HepG2 (cell line): ENCODE results near the gene NFIC. TPM values are rescaled to one million over a fixed set of nuclear protein-coding genes. Genes with fewer than 3 reads are reported as not detected.

Experiments
- ATAC-seq: fragments of 200-7000 bp; cut with Tn5 transposase; 3 replicates; pipeline ENCODE4 v1.9.1; 2020; ENCODE audit warnings: mild to moderate bottlenecking, moderate library complexity
- BruUV-seq: library from RNA; stranded (reverse); fragments of 400-500 nt; replicated peaks from 2 replicates; lab custom pipeline; 2021; lab: Mats Ljungman, UMichigan
- CTCF ChIA-PET: fragments of 300-600 bp; formaldehyde crosslinking; extraction: SDS; loops from one replicate; lab custom pipeline; 2021; ENCODE audit warnings: low total read pairs, inconsistent platforms, low intra/inter-chr PET ratio; lab: Yijun Ruan, JAX
- POLR2A ChIA-PET: fragments of 350-600 bp; sonication (Branson Sonifier 250); formaldehyde crosslinking; loops from one replicate; lab custom pipeline; 2020; ENCODE audit warnings: antibody characterized with exemption, inconsistent platforms; lab: Yijun Ruan, JAX
- DNase-seq: peaks from one replicate; pipeline ENCODE4 v3.0.0-alpha.2; 2015; ENCODE audit warnings: low spot score
- FAIRE-seq: peaks from 3 replicates; lab custom pipeline; 2011; peaks lifted over from hg19 to GRCh38; lab: Jason Lieb, UNC
- H2AFZ ChIP-seq: one replicate; pipeline ENCODE4 v1.6.1; 2011; ENCODE audit warnings: low read length, inconsistent platforms
- H3K27ac ChIP-seq: fragments of 300-600 bp; 3 replicates; pipeline ENCODE4 v1.8.0; 2011; ENCODE audit warnings: mixed run types, mild to moderate bottlenecking, mixed read lengths, low read length, inconsistent platforms; ENCODE audit not compliant: insufficient read depth; ENCODE audit errors: extremely low read length
- H3K27me3 ChIP-seq, 2 experiments: fragments of 200-600 bp in 1 of 2; 2 replicates in 1 of 2; 3 replicates in 1 of 2; pipeline versions ENCODE4 v1.6.0 to v1.8.0; 2011; ENCODE audit warnings: low read length in 2 of 2, mild to moderate bottlenecking in 2 of 2, moderate library complexity in 2 of 2, inconsistent platforms in 1 of 2; ENCODE audit not compliant: insufficient read depth in 2 of 2, control insufficient read depth in 1 of 2
- H3K36me3 ChIP-seq, 2 experiments: fragments of 200-600 bp in 1 of 2; replicated peaks in 1 of 2; 2 replicates in 1 of 2; 3 replicates in 1 of 2; pipeline versions ENCODE4 v1.5.1 to v1.8.0; 2011; ENCODE audit warnings: low read length in 2 of 2, inconsistent platforms in 1 of 2; ENCODE audit not compliant: insufficient read depth in 2 of 2, control insufficient read depth in 1 of 2
- H3K4me1 ChIP-seq: 2 replicates; pipeline ENCODE4 v1.5.1; 2012; ENCODE audit warnings: low read length, inconsistent platforms; ENCODE audit not compliant: insufficient read depth
- H3K4me2 ChIP-seq: 2 replicates; pipeline ENCODE4 v1.6.0; 2011; ENCODE audit warnings: low read depth, low read length, inconsistent platforms
- H3K4me3 ChIP-seq, 3 experiments: fragments of 200-600 bp in 1 of 3; sonication (generic), shearing (Covaris generic) in 1 of 3; replicated peaks in 1 of 3; 2 replicates each; pipeline ENCODE4 v1.5.1; 2011 to 2016; ENCODE audit warnings: low read length in 3 of 3, inconsistent platforms in 2 of 3, low read depth in 2 of 3, mild to moderate bottlenecking in 2 of 3, control low read depth in 1 of 3, mixed read lengths in 1 of 3; ENCODE audit not compliant: insufficient read depth in 1 of 3
- H3K79me2 ChIP-seq: one replicate; pipeline ENCODE4 v1.6.1; 2011; ENCODE audit warnings: low read length, inconsistent platforms; ENCODE audit not compliant: insufficient read depth
- H3K9ac ChIP-seq: 2 replicates; pipeline ENCODE4 v1.6.0; 2011; ENCODE audit warnings: mild to moderate bottlenecking, low read depth, low read length, inconsistent platforms; ENCODE audit not compliant: insufficient read depth
- H3K9me3 ChIP-seq: 2 replicates; pipeline ENCODE4 v1.5.1; 2012; ENCODE audit warnings: mild to moderate bottlenecking, low read length
- H4K20me1 ChIP-seq: 2 replicates; pipeline ENCODE4 v1.6.0; 2011; ENCODE audit warnings: inconsistent platforms, mild to moderate bottlenecking, low read length, moderate library complexity; ENCODE audit not compliant: insufficient read depth
- KDM2A ChIP-seq: sonication (generic); formaldehyde crosslinking; IDR thresholded peaks from 2 replicates; pipeline ENCODE4 v1.4.0; 2020; ENCODE audit warnings: low read depth, missing genetic modification reagents, borderline replicate concordance
- TBL1XR1 ChIP-seq: fragments of 150-350 bp; IDR thresholded peaks from 2 replicates; pipeline ENCODE4 v1.6.1; 2014; ENCODE audit warnings: borderline replicate concordance, low read length; ENCODE audit not compliant: partially characterized antibody
- ZMYM2 ChIP-seq: sonication (generic); formaldehyde crosslinking; IDR thresholded peaks from 2 replicates; pipeline ENCODE4 v1.8.0; 2022; ENCODE audit warnings: mild to moderate bottlenecking, missing genetic modification reagents
- ZNF552 ChIP-seq: sonication (generic); formaldehyde crosslinking; IDR thresholded peaks from 2 replicates; pipeline ENCODE4 v1.9.0; 2022; ENCODE audit warnings: missing genetic modification reagents, mild to moderate bottlenecking, borderline replicate concordance
- ZNF570 ChIP-seq: sonication (generic); formaldehyde crosslinking; IDR thresholded peaks from 2 replicates; pipeline ENCODE4 v1.4.0; 2020; ENCODE audit warnings: mild to moderate bottlenecking, missing genetic modification reagents, borderline replicate concordance
- whole genome bisulfite sequencing: methylation state at CpG from one replicate; pipeline ENCODE4 v1.1.6; 2017; ENCODE audit warnings: low lambda C conversion rate; 5-methylcytosine and 5-hydroxymethylcytosine counted together
- in situ Hi-C: cut with HindIII; loops from 2 replicates; pipeline ENCODE4 v1.10.0; 2017; ENCODE audit warnings: low pct_unique_long_range_greater_than_20kb; ENCODE audit not compliant: extremely low pct_ligation_motif_present
- intact Hi-C: fragments of 100-400 bp; cut with micrococcal nuclease; formaldehyde crosslinking; loops from one replicate; pipeline ENCODE4 v1.10.0; 2022; ENCODE audit not compliant: unreplicated experiment
- polyA plus RNA-seq, 8 experiments: library from polyadenylated mRNA; depleted of rRNA in 3 of 8; stranded (reverse) in 7 of 8; unstranded in 1 of 8; fragments of >200 nt; fragmentation: Illumina TruSeq in 4 of 8; extraction: Trizol in 4 of 8; gene quantifications; 2 replicates each; pipeline versions ENCODE4 v1.2.1 to v1.2.3, GENCODE V29; 2011 to 2016; ENCODE audit warnings: low read depth in 4 of 8, missing spikeins in 1 of 8, mixed read lengths in 1 of 8; ENCODE audit not compliant: insufficient read depth in 1 of 8
- total RNA-seq, 5 experiments: library from RNA; depleted of rRNA; stranded (reverse); fragments of >200 nt; fragmentation: Illumina TruSeq; extraction: Trizol; gene quantifications; 2 replicates each; pipeline ENCODE4 v1.2.3, GENCODE V29; 2016; ENCODE audit warnings: low read depth in 1 of 5
- TF ChIP-seq, protein P1 (sequence below): sonication (generic); formaldehyde crosslinking; IDR thresholded peaks from 2 replicates; pipeline ENCODE4 v1.5.0; 2020; ENCODE audit warnings: mild to moderate bottlenecking, missing genetic modification reagents, moderate library complexity

Gene NFIC
- total and polyA plus RNA-seq, 2 of the 13 experiments (the other 11 are each of a cell fraction or from before 2014, with no cell fraction given), result 1.3 to 2.5 TPM

GRCh38 chr19:3511506-3512251 is 145.3 kb downstream of the NFIC start:
- Histone ChIP-seq H3K4me2 (no peak overlapping the region), H3K4me1 (peaks cover 14% of the 10 kb centered on the region), H3K27ac (no peak overlapping the region), H3K79me2 (peaks cover 80% of the 10 kb centered on the region), H3K9me3 (no peaks in the 10 kb centered on the region), H4K20me1 (peaks cover 26% of the 10 kb centered on the region; the same call in 1 of the 2 replicates)
- ATAC-seq, result no peak
- intact Hi-C loops, result no loop called here
- TF ChIP-seq KDM2A (no peak), ZNF552 (CRISPR knock-in tag) (no peak), TBL1XR1 (no peak), ZMYM2 (CRISPR knock-in tag) (no peak)
- TF ChIP-seq, all 625 proteins: peak for 0
- H3K4me3 ChIP-seq, result no peak overlapping the region
- BruUV-seq, result no TSS peak
- FAIRE-seq (no peak), DNase-seq (no peak)
- in situ Hi-C loops, result no loop called here
- H3K36me3 ChIP-seq, result peaks cover 5 to 23% of the 10 kb centered on the region in 2 experiments; a peak in 4 of 5 replicates
- 96% methylated on average over 21 of the region's 26 CpGs for WGBS
- ChIA-PET CTCF (no interaction called here), POLR2A (no interaction called here)
- no peak overlapping the region for H3K9ac ChIP-seq
- no peaks in the 10 kb centered on the region for H3K27me3 ChIP-seq
- H2AFZ ChIP-seq, result no peak overlapping the region

DNA sequence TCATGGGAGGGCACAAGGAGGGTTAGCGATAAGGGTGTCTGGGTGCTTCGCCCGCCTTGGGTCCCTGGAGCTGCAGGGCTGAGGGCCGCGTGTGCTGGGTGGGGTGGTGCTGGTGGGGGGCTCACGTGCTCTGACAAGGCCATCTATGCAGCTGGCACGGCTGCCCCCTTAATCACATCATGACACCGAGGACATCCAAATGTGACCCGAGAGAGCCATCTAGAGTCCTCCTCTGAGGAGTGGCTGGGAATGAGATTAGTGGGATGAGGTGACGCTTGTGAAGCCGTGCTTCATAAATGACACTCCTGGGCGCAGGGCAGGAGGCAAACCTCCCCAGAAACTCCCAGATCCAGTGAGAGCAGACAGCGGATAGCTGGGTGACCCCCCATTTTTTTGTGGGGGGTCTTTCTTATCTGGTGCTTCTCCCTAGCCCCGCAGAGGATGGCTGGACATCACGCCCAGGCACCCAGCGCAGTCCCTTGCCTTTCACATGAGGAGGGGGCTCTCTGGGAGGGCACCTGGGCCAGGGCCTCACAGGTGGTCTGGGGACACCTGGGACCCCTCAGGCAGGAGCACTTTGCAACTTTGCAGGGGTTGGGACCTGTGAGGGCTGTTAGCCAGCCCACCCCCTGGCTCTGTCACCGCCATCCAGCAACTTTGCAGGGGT is 146.3 kb downstream of the NFIC start:
- TF ChIP-seq, protein P1, sequence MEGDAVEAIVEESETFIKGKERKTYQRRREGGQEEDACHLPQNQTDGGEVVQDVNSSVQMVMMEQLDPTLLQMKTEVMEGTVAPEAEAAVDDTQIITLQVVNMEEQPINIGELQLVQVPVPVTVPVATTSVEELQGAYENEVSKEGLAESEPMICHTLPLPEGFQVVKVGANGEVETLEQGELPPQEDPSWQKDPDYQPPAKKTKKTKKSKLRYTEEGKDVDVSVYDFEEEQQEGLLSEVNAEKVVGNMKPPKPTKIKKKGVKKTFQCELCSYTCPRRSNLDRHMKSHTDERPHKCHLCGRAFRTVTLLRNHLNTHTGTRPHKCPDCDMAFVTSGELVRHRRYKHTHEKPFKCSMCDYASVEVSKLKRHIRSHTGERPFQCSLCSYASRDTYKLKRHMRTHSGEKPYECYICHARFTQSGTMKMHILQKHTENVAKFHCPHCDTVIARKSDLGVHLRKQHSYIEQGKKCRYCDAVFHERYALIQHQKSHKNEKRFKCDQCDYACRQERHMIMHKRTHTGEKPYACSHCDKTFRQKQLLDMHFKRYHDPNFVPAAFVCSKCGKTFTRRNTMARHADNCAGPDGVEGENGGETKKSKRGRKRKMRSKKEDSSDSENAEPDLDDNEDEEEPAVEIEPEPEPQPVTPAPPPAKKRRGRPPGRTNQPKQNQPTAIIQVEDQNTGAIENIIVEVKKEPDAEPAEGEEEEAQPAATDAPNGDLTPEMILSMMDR (CRISPR knock-in tag), result peak; percentile 29; the same call in 1 of the 2 replicates
- no peak for TF ChIP-seq ZNF570 (CRISPR knock-in tag)
- Histone ChIP-seq H3K4me1 (peaks cover 22% of the 10 kb centered on the region), H3K4me3 (no peak overlapping the region), H3K27me3 (no peaks in the 10 kb centered on the region), H3K36me3 (peaks cover 5 to 24% of the 10 kb centered on the region in 2 experiments; a peak in 4 of 5 replicates), H3K9me3 (no peaks in the 10 kb centered on the region), H4K20me1 (peaks cover 31% of the 10 kb centered on the region; the same call in 1 of the 2 replicates), H3K9ac (no peak overlapping the region), H3K4me2 (no peak overlapping the region), H3K27ac (no peak overlapping the region), H2AFZ (no peak overlapping the region), H3K79me2 (peaks cover 71% of the 10 kb centered on the region)
- no TSS peak for BruUV-seq
- ChIA-PET CTCF (no interaction called here), POLR2A (no interaction called here)
- no peak for DNase-seq
- 93% methylated on average over 12 of the region's 17 CpGs for WGBS
- ATAC-seq, result no peak
- in situ Hi-C loops (no loop called here), intact Hi-C loops (no loop called here)
- no peak for FAIRE-seq
